Right lobe of liver (tissue), 6 donors: Measurements from ENCODE around the gene IL22RA1. TPM values are rescaled to one million over a fixed set of nuclear protein-coding genes. Genes with fewer than 3 reads are reported as not detected.

Experiments used
- ATAC-seq, 4 donors: fragments of 200-7000 bp; cut with Tn5 transposase; one replicate each; pipeline ENCODE4 v1.9.1; 2020; ENCODE audit warnings: mild to moderate bottlenecking in 4 of 4, moderate library complexity in 4 of 4
- DNase-seq, 3 donors: peaks; one replicate each; pipeline ENCODE4 v3.0.0-alpha.2; 2020
- H3K27ac ChIP-seq, 3 donors: fragments of 200-600 bp; one replicate each; pipeline ENCODE4 v1.8.0; 2022
- H3K27me3 ChIP-seq, 2 donors: fragments of 200-600 bp; one replicate each; pipeline ENCODE4 v1.8.0; 2022
- H3K36me3 ChIP-seq, 4 donors: fragments of 200-600 bp; sonication (generic) in 1 of 4; one replicate each; pipeline versions ENCODE4 v1.5.1 to v1.8.0; 2017 to 2022; ENCODE audit warnings: control low read depth in 1 of 4
- H3K4me1 ChIP-seq, 4 donors: fragments of 200-600 bp; sonication (generic) in 1 of 4; one replicate each; pipeline versions ENCODE4 v1.5.1 to v1.8.0; 2017 to 2022; ENCODE audit warnings: control low read depth in 1 of 4
- H3K4me3 ChIP-seq, 3 donors: fragments of 200-600 bp; one replicate each; pipeline ENCODE4 v1.8.0; 2022
- H3K9me3 ChIP-seq, 4 donors: fragments of 200-600 bp; sonication (generic) in 1 of 4; one replicate each; pipeline versions ENCODE4 v1.5.1 to v1.8.0; 2017 to 2022; ENCODE audit warnings: control low read depth in 1 of 4
- POLR2A ChIP-seq: fragments of 450-650 bp; IDR thresholded peaks from one replicate; pipeline ENCODE4 v1.6.1; 2017; ENCODE audit warnings: antibody characterized with exemption, mild to moderate bottlenecking
- WGBS: methylation state at CpG from one replicate; pipeline ENCODE4 v1.1.6; 2018; ENCODE audit warnings: low coverage, low lambda C conversion rate; ENCODE audit not compliant: insufficient coverage; ENCODE audit errors: missing lambda C conversion rate; 5-methylcytosine and 5-hydroxymethylcytosine counted together
- intact Hi-C, 2 donors: fragments of 100-400 bp; cut with DNase I; formaldehyde crosslinking; loops; one replicate each; pipeline versions ENCODE4 v1.11.2 to v1.14.1; 2022
- total RNA-seq, 6 experiments: library from RNA; depleted of rRNA in 2 of 6; stranded (reverse); fragments of >200 nt in 2 of 6; fragmentation: NEBNext Ultra II Directional in 3 of 6; extraction: Animal tissue kit (Norgen Biotek cat#: 25700) in 3 of 6; gene quantifications; one replicate each; pipeline versions ENCODE4 v1.1.0 to v1.2.4, GENCODE V29; 2016 to 2023
- TF ChIP-seq, protein P1 (sequence below), 4 donors: fragments of 200-600 bp in 3 of 4; fragments of 450-650 bp in 1 of 4; IDR thresholded peaks; one replicate each; pipeline versions ENCODE4 v1.5.1 to v1.8.0; 2016 to 2022; ENCODE audit warnings: antibody characterized with exemption in 4 of 4, mild to moderate bottlenecking in 2 of 4
- donor health status: DM: no; HTN: yes; CAD: no.
- donor health status: DM: no; HTN: no; CAD: no.
- donor health status: DM: no; HTN: no; CAD: no.
- donor health status: DM: no; HTN: yes; CAD: no.
- donor health status: DM: no; HTN: yes; CAD: no.

IL22RA1 gene
- total RNA-seq, 6 experiments from 2014 or later: 1.8 to 4.5 (median 2.8) TPM

DNA sequence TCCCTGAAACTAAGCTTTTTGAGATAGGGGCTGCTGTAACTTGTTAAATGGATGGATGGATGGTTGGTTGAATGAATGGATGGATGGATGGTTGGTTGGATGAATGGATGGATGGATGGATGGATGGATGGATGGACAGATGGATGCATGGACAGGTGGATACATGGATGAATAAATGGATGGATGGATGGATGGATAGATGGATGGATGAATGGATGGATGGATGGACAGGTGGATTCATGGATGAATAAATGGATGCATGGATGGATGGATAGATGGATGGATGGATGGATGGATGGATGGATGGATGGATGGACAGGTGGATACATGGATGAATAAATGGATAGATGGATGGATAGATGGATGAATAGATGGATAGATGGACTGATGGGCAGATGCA is 57.9 kb downstream of the IL22RA1 start:
- no peak overlapping the region for H3K4me3 ChIP-seq
- peaks cover 0 to 9% (median 2%) of the 10 kb centered on the region in 4 donors for H3K4me1 ChIP-seq
- ATAC-seq: no peak
- no peaks in the 10 kb centered on the region for H3K36me3 ChIP-seq
- TF ChIP-seq POLR2A: no peak
- DNase-seq: no peak
- no peaks in the 10 kb centered on the region for H3K9me3 ChIP-seq
- H3K27ac ChIP-seq: no peak overlapping the region
- intact Hi-C loops: no loop called here
- no peaks in the 10 kb centered on the region for H3K27me3 ChIP-seq

DNA sequence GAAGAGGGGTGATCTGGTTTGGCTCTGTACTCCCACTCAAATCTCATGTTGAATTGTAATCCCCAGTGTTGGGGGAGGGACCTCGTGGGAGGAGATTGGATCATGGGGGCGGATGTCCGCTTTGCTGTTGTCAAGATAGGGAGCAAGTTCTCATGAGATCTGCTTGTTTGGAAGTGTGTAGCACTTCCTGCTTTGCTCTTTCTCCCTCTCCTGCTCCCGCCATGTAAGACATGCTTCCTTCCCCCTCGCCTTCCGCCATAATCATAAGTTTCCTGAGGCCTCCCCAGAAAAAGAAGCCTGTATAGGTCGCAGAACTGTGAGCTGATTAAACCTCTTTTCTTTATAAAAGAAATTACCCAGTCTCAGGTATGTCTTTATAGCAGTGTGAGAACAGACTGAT is 58.9 kb downstream of the IL22RA1 start:
- H3K4me3 ChIP-seq: no peak overlapping the region
- WGBS: 71% methylated on average over 7 of the region's 7 CpGs
- TF ChIP-seq POLR2A: no peak
- TF ChIP-seq, protein P1, sequence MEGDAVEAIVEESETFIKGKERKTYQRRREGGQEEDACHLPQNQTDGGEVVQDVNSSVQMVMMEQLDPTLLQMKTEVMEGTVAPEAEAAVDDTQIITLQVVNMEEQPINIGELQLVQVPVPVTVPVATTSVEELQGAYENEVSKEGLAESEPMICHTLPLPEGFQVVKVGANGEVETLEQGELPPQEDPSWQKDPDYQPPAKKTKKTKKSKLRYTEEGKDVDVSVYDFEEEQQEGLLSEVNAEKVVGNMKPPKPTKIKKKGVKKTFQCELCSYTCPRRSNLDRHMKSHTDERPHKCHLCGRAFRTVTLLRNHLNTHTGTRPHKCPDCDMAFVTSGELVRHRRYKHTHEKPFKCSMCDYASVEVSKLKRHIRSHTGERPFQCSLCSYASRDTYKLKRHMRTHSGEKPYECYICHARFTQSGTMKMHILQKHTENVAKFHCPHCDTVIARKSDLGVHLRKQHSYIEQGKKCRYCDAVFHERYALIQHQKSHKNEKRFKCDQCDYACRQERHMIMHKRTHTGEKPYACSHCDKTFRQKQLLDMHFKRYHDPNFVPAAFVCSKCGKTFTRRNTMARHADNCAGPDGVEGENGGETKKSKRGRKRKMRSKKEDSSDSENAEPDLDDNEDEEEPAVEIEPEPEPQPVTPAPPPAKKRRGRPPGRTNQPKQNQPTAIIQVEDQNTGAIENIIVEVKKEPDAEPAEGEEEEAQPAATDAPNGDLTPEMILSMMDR (IDR thresholded peaks at IDR 0.05): no peak
- no peaks in the 10 kb centered on the region for H3K27me3 ChIP-seq
- H3K4me1 ChIP-seq: peaks cover 0 to 9% (median 2%) of the 10 kb centered on the region in 4 donors
- no peaks in the 10 kb centered on the region for H3K9me3 ChIP-seq
- no peaks in the 10 kb centered on the region for H3K36me3 ChIP-seq
- intact Hi-C loops: no loop called here
- H3K27ac ChIP-seq: no peak overlapping the region
- DNase-seq: no peak
- ATAC-seq: no peak

DNA sequence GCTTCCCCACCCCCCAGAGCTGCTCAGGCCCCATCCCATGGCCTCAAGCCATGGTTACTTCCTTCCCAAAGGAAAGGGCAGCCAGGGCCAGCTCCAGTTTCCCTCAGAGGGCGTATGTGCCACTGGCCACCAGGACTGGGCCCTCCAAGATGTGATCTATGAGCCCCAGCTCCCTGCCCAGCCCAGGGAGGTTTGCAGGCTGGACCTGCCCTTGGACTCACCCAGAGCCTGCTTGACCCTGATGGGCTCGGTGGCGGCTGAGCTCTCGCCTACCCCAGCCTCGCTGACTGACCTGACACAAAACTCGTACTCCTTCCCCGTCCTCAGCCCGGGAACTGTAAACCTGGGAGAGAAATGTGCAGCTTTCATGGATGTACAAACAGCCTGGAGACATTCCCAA is 60.6 kb downstream of the IL22RA1 start:
- H3K4me3 ChIP-seq: no peak overlapping the region
- peaks cover 0 to 9% (median 2%) of the 10 kb centered on the region in 4 donors for H3K4me1 ChIP-seq
- ATAC-seq (no peak), DNase-seq (no peak)
- no peaks in the 10 kb centered on the region for H3K9me3 ChIP-seq
- intact Hi-C loops: no loop called here
- TF ChIP-seq, protein P1 (IDR thresholded peaks at IDR 0.05): no peak
- no peak for TF ChIP-seq POLR2A
- no peaks in the 10 kb centered on the region for H3K27me3 ChIP-seq
- H3K27ac ChIP-seq: no peak overlapping the region
- H3K36me3 ChIP-seq: no peaks in the 10 kb centered on the region
- 95% methylated on average over 4 of the region's 8 CpGs for WGBS

DNA sequence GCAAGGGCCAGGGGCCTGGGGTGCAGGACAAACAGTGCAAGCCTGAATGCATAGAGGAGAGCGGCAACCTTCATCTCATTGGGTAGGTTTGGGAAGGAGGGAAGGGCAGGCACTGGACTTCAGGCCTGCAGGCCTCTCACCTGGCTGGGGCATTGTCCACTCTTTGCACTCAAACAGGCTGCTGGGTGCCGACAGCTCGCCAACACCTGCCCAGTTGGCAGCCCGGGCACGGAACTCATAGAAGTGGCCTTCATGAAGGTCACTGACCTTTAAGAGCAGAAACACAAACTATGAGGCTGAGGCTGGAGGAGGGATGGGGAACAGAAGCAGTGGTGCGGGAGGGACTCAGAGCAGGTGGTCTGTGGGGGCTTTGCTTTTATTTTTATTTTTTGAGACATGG is 61.8 kb downstream of the IL22RA1 start:
- H3K27ac ChIP-seq: no peak overlapping the region
- peak; percentile 92 to 99 (median 96) for ATAC-seq
- intact Hi-C loops: no loop called here
- peak; percentile 79 to 91 (median 88) for DNase-seq
- no peaks in the 10 kb centered on the region for H3K9me3 ChIP-seq
- H3K36me3 ChIP-seq: no peaks in the 10 kb centered on the region
- peaks cover 0 to 9% (median 2%) of the 10 kb centered on the region in 4 donors for H3K4me1 ChIP-seq
- WGBS: 57% methylated on average over 5 of the region's 6 CpGs
- H3K4me3 ChIP-seq: no peak overlapping the region
- TF ChIP-seq, protein P1 (IDR thresholded peaks at IDR 0.05): no peak
- no peak for TF ChIP-seq POLR2A
- no peaks in the 10 kb centered on the region for H3K27me3 ChIP-seq

DNA sequence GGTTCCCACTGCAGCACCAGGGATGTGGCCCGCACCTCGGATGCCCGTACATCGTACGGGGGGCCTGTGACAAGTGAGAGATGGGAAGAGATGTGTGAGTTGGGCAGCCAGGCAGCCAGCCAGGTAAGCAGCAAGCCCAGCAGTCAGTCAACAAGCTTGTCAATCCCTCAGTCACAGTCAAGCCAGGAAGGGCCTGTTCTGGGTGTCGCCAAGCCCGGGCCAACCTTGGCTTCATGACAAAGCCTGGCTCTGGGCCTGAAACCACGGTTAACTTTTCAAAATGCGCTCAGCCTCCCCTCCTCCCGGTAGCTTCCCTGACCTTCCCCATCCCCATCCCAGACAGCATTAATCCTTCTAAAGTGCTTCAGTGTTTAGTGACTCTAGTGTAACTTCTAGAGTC is 62.8 kb downstream of the IL22RA1 start:
- no peak overlapping the region for H3K27ac ChIP-seq
- DNase-seq (no peak), ATAC-seq (peak in 1 of 4 donors; percentile 25)
- H3K9me3 ChIP-seq: no peaks in the 10 kb centered on the region
- H3K36me3 ChIP-seq: no peaks in the 10 kb centered on the region
- H3K4me1 ChIP-seq: peaks cover 0 to 9% (median 2%) of the 10 kb centered on the region in 4 donors
- no peaks in the 10 kb centered on the region for H3K27me3 ChIP-seq
- intact Hi-C loops: no loop called here
- TF ChIP-seq POLR2A: no peak
- TF ChIP-seq, protein P1 (IDR thresholded peaks at IDR 0.05): no peak
- H3K4me3 ChIP-seq: no peak overlapping the region
- WGBS: 72% methylated on average over 6 of the region's 10 CpGs
